Measurements from ENCODE around the gene MFRP.

DNA sequence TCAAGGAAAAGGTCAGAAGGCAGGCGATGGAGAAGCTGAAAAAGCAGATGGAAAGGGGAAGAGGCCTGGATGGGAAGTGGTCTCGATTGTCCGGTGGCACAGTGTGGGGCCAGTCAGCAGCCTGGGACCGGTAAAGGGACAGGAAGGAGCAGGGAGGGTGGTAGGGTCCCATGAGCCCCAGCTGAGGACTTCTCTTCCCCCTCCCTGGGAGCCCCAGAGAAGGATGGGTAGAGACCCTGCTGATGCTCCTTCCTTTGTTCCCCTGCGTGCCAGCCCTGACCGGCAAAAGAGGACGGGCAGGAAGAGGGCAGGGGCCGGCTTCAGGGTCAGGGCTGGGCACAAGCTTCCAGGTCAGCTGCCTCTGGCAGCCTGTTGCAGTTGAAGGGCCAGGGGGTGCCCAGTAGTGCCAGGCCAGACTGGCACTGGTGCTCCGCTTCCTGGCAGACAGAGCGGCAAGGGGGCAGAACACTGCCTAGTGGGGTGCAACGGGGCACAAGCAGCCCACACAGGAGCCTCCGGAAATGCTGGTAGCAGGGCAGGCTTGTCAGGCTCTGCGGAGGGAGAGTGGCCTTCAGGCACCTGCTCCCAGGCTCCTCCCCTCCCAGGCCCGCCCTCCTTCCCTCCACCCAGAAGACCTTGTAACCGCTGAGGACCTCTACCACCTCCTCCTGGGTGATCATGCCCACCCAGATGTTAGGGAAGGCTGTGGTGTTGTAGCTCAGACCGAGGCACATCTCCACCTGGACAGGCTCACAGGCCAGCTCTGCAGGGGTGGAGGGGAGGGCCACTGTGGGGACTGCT lies 5.1 kb downstream of the MFRP start:
- no peak for TF ChIP-seq POLR2A (IDR thresholded peaks at IDR 0.05)
- TF ChIP-seq, protein P1, sequence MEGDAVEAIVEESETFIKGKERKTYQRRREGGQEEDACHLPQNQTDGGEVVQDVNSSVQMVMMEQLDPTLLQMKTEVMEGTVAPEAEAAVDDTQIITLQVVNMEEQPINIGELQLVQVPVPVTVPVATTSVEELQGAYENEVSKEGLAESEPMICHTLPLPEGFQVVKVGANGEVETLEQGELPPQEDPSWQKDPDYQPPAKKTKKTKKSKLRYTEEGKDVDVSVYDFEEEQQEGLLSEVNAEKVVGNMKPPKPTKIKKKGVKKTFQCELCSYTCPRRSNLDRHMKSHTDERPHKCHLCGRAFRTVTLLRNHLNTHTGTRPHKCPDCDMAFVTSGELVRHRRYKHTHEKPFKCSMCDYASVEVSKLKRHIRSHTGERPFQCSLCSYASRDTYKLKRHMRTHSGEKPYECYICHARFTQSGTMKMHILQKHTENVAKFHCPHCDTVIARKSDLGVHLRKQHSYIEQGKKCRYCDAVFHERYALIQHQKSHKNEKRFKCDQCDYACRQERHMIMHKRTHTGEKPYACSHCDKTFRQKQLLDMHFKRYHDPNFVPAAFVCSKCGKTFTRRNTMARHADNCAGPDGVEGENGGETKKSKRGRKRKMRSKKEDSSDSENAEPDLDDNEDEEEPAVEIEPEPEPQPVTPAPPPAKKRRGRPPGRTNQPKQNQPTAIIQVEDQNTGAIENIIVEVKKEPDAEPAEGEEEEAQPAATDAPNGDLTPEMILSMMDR (IDR thresholded peaks at IDR 0.05) = no peak
- TF ChIP-seq POLR2AphosphoS5 (IDR thresholded peaks at IDR 0.05) = no peak
